PFSK-1 (cell line): ENCODE measurements around the gene SEC14L6.

Source experiments
- FOXP2 ChIP-seq: optimal IDR thresholded peaks from 2 replicates; pipeline ENCODE3; 2011; ENCODE audit warnings: borderline replicate concordance, control low read depth, inconsistent platforms; ENCODE audit not compliant: insufficient read depth; ENCODE audit errors: extremely low read length, extremely low read depth
- POLR2AphosphoS5 ChIP-seq: IDR thresholded peaks from 2 replicates; pipeline ENCODE4 v1.6.1; 2012; ENCODE audit warnings: low read depth, mild to moderate bottlenecking, control low read depth, low read length, moderate library complexity
- SIN3A ChIP-seq: IDR thresholded peaks from 2 replicates; pipeline ENCODE4 v1.6.1; 2012; ENCODE audit warnings: mild to moderate bottlenecking, low read length, moderate library complexity, borderline replicate concordance; ENCODE audit not compliant: insufficient read depth
- TAF1 ChIP-seq: IDR thresholded peaks from 2 replicates; pipeline ENCODE4 v1.6.1; 2012; ENCODE audit warnings: low read length, control low read depth, borderline replicate concordance; ENCODE audit not compliant: insufficient read depth
- TF ChIP-seq, protein P1 (sequence below), 2 experiments: IDR thresholded peaks; 2 replicates each; pipeline versions ENCODE4 v1.6.1 to v1.8.0; 2011 to 2012; ENCODE audit warnings: low read depth in 2 of 2, low read length in 2 of 2, control low read depth in 1 of 2, inconsistent platforms in 1 of 2, mild to moderate bottlenecking in 1 of 2, moderate library complexity in 1 of 2; ENCODE audit not compliant: insufficient read depth in 1 of 2

The SEC14L6 gene

GRCh38 chr22:30564045-30564760 is 17.7 kb upstream of the SEC14L6 start:
- TF ChIP-seq POLR2AphosphoS5 (no peak), FOXP2 (no peak), SIN3A (no peak), TAF1 (no peak)
- TF ChIP-seq, protein P1, sequence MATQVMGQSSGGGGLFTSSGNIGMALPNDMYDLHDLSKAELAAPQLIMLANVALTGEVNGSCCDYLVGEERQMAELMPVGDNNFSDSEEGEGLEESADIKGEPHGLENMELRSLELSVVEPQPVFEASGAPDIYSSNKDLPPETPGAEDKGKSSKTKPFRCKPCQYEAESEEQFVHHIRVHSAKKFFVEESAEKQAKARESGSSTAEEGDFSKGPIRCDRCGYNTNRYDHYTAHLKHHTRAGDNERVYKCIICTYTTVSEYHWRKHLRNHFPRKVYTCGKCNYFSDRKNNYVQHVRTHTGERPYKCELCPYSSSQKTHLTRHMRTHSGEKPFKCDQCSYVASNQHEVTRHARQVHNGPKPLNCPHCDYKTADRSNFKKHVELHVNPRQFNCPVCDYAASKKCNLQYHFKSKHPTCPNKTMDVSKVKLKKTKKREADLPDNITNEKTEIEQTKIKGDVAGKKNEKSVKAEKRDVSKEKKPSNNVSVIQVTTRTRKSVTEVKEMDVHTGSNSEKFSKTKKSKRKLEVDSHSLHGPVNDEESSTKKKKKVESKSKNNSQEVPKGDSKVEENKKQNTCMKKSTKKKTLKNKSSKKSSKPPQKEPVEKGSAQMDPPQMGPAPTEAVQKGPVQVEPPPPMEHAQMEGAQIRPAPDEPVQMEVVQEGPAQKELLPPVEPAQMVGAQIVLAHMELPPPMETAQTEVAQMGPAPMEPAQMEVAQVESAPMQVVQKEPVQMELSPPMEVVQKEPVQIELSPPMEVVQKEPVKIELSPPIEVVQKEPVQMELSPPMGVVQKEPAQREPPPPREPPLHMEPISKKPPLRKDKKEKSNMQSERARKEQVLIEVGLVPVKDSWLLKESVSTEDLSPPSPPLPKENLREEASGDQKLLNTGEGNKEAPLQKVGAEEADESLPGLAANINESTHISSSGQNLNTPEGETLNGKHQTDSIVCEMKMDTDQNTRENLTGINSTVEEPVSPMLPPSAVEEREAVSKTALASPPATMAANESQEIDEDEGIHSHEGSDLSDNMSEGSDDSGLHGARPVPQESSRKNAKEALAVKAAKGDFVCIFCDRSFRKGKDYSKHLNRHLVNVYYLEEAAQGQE (IDR thresholded peaks at IDR 0.05; ENCODE audit: insufficient read depth in 1 of 2, low read depth in 2 of 2, low read length in 2 of 2) = no peak

- TF ChIP-seq POLR2AphosphoS5 = no peak
- no peak for TF ChIP-seq SIN3A
- TF ChIP-seq, protein P1 (IDR thresholded peaks at IDR 0.05; ENCODE audit: insufficient read depth in 1 of 2, low read depth in 2 of 2, low read length in 2 of 2) = no peak
- no peak for TF ChIP-seq TAF1
- TF ChIP-seq FOXP2 = no peak
Observed at GRCh38 chr22:30562366-30562765, 15.8 kb upstream of the SEC14L6 start.

DNA sequence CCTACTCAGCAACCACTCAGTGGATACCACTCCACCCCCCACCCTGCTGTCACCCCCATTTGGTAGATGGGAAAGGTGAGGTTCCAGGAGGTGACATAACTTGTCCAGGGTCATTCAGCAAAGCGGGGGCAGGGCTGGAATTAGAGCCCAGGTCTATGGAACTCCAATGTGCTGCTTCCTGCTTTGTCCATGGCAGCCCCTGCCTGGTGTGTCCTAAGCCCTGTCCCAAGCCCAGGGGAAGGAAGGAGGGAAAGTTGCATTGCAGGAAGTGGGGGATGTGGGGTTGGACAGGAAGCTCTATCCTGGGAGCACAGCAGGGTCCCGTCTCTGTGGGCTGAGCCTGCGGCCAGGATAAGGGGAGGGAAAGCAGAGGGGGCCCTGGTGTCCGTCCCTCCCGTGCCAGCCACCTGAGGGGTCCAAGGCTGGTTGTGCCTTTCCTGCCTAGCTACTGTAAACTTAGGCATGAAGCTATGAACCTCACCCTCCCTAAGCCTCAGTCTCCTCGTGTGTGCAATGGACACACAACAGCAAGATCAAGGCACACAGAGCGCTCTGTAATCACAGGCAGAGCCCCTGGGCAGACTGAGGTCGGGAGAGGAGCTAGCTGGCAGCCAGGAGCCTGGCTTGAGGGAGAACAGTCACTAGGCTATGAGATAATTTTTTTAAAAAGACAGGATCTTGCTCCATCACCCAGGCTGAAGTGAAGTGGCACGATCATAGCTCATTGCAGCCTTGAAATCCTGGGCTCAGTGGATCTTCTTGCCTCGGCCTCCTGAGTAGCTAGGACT is 15.1 kb upstream of the SEC14L6 start:
- TF ChIP-seq, protein P1 (IDR thresholded peaks at IDR 0.05; ENCODE audit: insufficient read depth in 1 of 2, low read depth in 2 of 2, low read length in 2 of 2) = no peak
- TF ChIP-seq POLR2AphosphoS5 (no peak), SIN3A (no peak)

GRCh38 chr22:30559889-30560288 is 13.3 kb upstream of the SEC14L6 start:
- no peak for TF ChIP-seq TAF1
- TF ChIP-seq FOXP2 = no peak
- TF ChIP-seq SIN3A = no peak
- TF ChIP-seq, protein P1 (IDR thresholded peaks at IDR 0.05; ENCODE audit: insufficient read depth in 1 of 2, low read depth in 2 of 2, low read length in 2 of 2) = no peak
- no peak for TF ChIP-seq POLR2AphosphoS5
